Measurements from ENCODE around the gene HES1. TPM values are rescaled to one million over a fixed set of nuclear protein-coding genes. Genes with fewer than 3 reads are reported as not detected.
A peak's percentile ranks its signal among the peaks of the same experiment; 100 is the strongest.

Gene HES1
- total RNA-seq, 1 donor from 2014 or later, result 142 TPM

- Mint-ChIP-seq H3K4me3 (ENCODE audit: low read depth) (peak overlapping the region; percentile 96), H3K36me3 (ENCODE audit: insufficient read depth) (peaks cover 19% of the 10 kb centered on the region), H3K4me1 (ENCODE audit: low read depth) (peaks cover 34% of the 10 kb centered on the region), H3K9me3 (ENCODE audit: low read depth) (no peaks in the 10 kb centered on the region), H3K27me3 (no peaks in the 10 kb centered on the region), H3K27ac (peak overlapping the region; percentile 67)
- DNase-seq (ENCODE audit: low spot score, unreplicated experiment), result no peak
- TF ChIP-seq CTCF (IDR thresholded peaks at IDR 0.05; ENCODE audit: unreplicated experiment), result no peak
Observed at GRCh38 chr3:194139814-194140391, 4.0 kb downstream of the HES1 start.

- Mint-ChIP-seq H3K4me3 (ENCODE audit: low read depth) (peak overlapping the region; percentile 96), H3K36me3 (ENCODE audit: insufficient read depth) (peaks cover 19% of the 10 kb centered on the region), H3K9me3 (ENCODE audit: low read depth) (no peaks in the 10 kb centered on the region), H3K27me3 (no peaks in the 10 kb centered on the region), H3K4me1 (ENCODE audit: low read depth) (peaks cover 36% of the 10 kb centered on the region), H3K27ac (peak overlapping the region; percentile 67)
- peak; percentile 28 for DNase-seq (ENCODE audit: low spot score, unreplicated experiment)
- TF ChIP-seq CTCF (IDR thresholded peaks at IDR 0.05; ENCODE audit: unreplicated experiment), result no peak
Observed at GRCh38 chr3:194140520-194141414, 4.8 kb downstream of the HES1 start.

- peaks cover 17% of the 10 kb centered on the region for H3K36me3 Mint-ChIP-seq (ENCODE audit: insufficient read depth)
- H3K4me1 Mint-ChIP-seq (ENCODE audit: low read depth), result peaks cover 36% of the 10 kb centered on the region
- peak overlapping the region; percentile 65 for H3K27ac Mint-ChIP-seq
- TF ChIP-seq CTCF (IDR thresholded peaks at IDR 0.05; ENCODE audit: unreplicated experiment), result no peak
- DNase-seq (ENCODE audit: low spot score, unreplicated experiment), result peak; percentile 74
- no peak overlapping the region for H3K4me3 Mint-ChIP-seq (ENCODE audit: low read depth)
- no peaks in the 10 kb centered on the region for H3K9me3 Mint-ChIP-seq (ENCODE audit: low read depth)
- H3K27me3 Mint-ChIP-seq, result no peaks in the 10 kb centered on the region
Observed at GRCh38 chr3:194141415-194142155, 5.6 kb downstream of the HES1 start.

- no peak for DNase-seq (ENCODE audit: low spot score, unreplicated experiment)
- TF ChIP-seq CTCF (IDR thresholded peaks at IDR 0.05; ENCODE audit: unreplicated experiment), result no peak
Observed at GRCh38 chr3:194142156-194142910, 6.4 kb downstream of the HES1 start.

More at GRCh38 chr3:194142156-194142910, 6.4 kb downstream of the HES1 start:
- H3K36me3 Mint-ChIP-seq (ENCODE audit: insufficient read depth), result peaks cover 9% of the 10 kb centered on the region
- H3K27me3 Mint-ChIP-seq, result peaks cover under 1% of the 10 kb centered on the region
- peak overlapping the region; percentile 3 for H3K4me3 Mint-ChIP-seq (ENCODE audit: low read depth)
- no peaks in the 10 kb centered on the region for H3K9me3 Mint-ChIP-seq (ENCODE audit: low read depth)
- peak overlapping the region; percentile 65 for H3K27ac Mint-ChIP-seq
- H3K4me1 Mint-ChIP-seq (ENCODE audit: low read depth), result peaks cover 36% of the 10 kb centered on the region

Data from progenitor cell of endocrine pancreas (in vitro differentiated cells).